ENCODE data around the gene RPL22. TPM values are rescaled to one million over a fixed set of nuclear protein-coding genes. Genes with fewer than 3 reads are reported as not detected.

Gene RPL22
- total RNA-seq, 3 donors from 2014 or later, result 210 to 329 (median 306) TPM

- TF ChIP-seq POLR2AphosphoS5 (IDR thresholded peaks at IDR 0.05), result no peak
- no peak for TF ChIP-seq CTCF (IDR thresholded peaks at IDR 0.05)
- TF ChIP-seq POLR2A (IDR thresholded peaks at IDR 0.05), result no peak
- intact Hi-C loops (cut with DNase I; ENCODE audit: low total_unique reads), result no loop called here
- no peak overlapping the region for H3K27ac ChIP-seq
- H3K4me3 ChIP-seq, result no peak overlapping the region
- no peaks in the 10 kb centered on the region for H3K36me3 ChIP-seq
- H3K9me3 ChIP-seq, result no peaks in the 10 kb centered on the region
- DNase-seq (ENCODE audit: low spot score in 2 of 2), result no peak
- no peaks in the 10 kb centered on the region for H3K27me3 ChIP-seq
- peaks cover 0 to 3% of the 10 kb centered on the region in 2 donors for H3K4me1 ChIP-seq
These were observed 11.4 kb upstream of the RPL22 start for GRCh38 chr1:6210591-6211355.

- no peak for TF ChIP-seq POLR2AphosphoS5 (IDR thresholded peaks at IDR 0.05)
- no peak for TF ChIP-seq CTCF (IDR thresholded peaks at IDR 0.05)
- no peak for TF ChIP-seq POLR2A (IDR thresholded peaks at IDR 0.05)
- no peaks in the 10 kb centered on the region for H3K27me3 ChIP-seq
- peak overlapping the region in 2 of 3 donors; percentile 55 to 72 for H3K4me3 ChIP-seq
- H3K4me1 ChIP-seq, result peaks cover 3% of the 10 kb centered on the region in 2 donors
- H3K9me3 ChIP-seq, result no peaks in the 10 kb centered on the region
- DNase-seq (ENCODE audit: low spot score in 2 of 2), result no peak
- intact Hi-C loops (cut with DNase I; ENCODE audit: low total_unique reads), result no loop called here
- H3K36me3 ChIP-seq, result no peaks in the 10 kb centered on the region
- H3K27ac ChIP-seq, result no peak overlapping the region
These were observed 10.5 kb upstream of the RPL22 start for GRCh38 chr1:6209661-6210580.

GRCh38 chr1:6208723-6209660 is 9.6 kb upstream of the RPL22 start:
- peak in 2 of 3 donors; percentile 47 to 56 for TF ChIP-seq CTCF (IDR thresholded peaks at IDR 0.05)
- TF ChIP-seq POLR2AphosphoS5 (IDR thresholded peaks at IDR 0.05), result no peak
- H3K4me1 ChIP-seq, result peaks cover 3% of the 10 kb centered on the region in 2 donors

GRCh38 chr1:6207921-6208320 is 8.5 kb upstream of the RPL22 start:
- Histone ChIP-seq H3K4me1 (peaks cover 3% of the 10 kb centered on the region in 2 donors), H3K27me3 (no peaks in the 10 kb centered on the region), H3K9me3 (no peaks in the 10 kb centered on the region), H3K36me3 (no peaks in the 10 kb centered on the region), H3K4me3 (no peak overlapping the region), H3K27ac (no peak overlapping the region)
- no peak for DNase-seq (ENCODE audit: low spot score in 2 of 2)
- intact Hi-C loops (cut with DNase I; ENCODE audit: low total_unique reads), result no loop called here
- TF ChIP-seq POLR2A (IDR thresholded peaks at IDR 0.05) (no peak), CTCF (IDR thresholded peaks at IDR 0.05) (no peak), POLR2AphosphoS5 (IDR thresholded peaks at IDR 0.05) (no peak)

More at GRCh38 chr1:6208723-6209660, 9.6 kb upstream of the RPL22 start:
- intact Hi-C loops (cut with DNase I; ENCODE audit: low total_unique reads), result no loop called here
- no peak overlapping the region for H3K27ac ChIP-seq
- H3K4me3 ChIP-seq, result peak overlapping the region; percentile 37 to 72 (median 55)
- DNase-seq (ENCODE audit: low spot score in 2 of 2), result no peak
- no peaks in the 10 kb centered on the region for H3K9me3 ChIP-seq
- no peaks in the 10 kb centered on the region for H3K27me3 ChIP-seq
- no peaks in the 10 kb centered on the region for H3K36me3 ChIP-seq
